Fibroblast of the aortic adventitia (primary cell): ENCODE data around the gene L3HYPDH. TPM values are rescaled to one million over a fixed set of nuclear protein-coding genes. Genes with fewer than 3 reads are reported as not detected.

ENCODE experiments used
- DNase-seq: peaks from one replicate; pipeline ENCODE4 v3.0.0-alpha.2; 2010; ENCODE audit warnings: low read depth
- H3K4me3 ChIP-seq: 2 replicates; pipeline ENCODE4 v1.5.1; 2011; ENCODE audit warnings: low read depth, mild to moderate bottlenecking, control low read depth, low read length, moderate library complexity
- CTCF ChIP-seq: IDR thresholded peaks from 2 replicates; pipeline ENCODE4 v1.5.1; 2011; ENCODE audit warnings: mild to moderate bottlenecking, low read length, control low read depth, inconsistent platforms; ENCODE audit not compliant: insufficient read depth
- total RNA-seq: library from RNA; depleted of rRNA; stranded (reverse); fragments of >200 nt; gene quantifications from 2 replicates; pipeline ENCODE4 v1.2.3, GENCODE V29; 2012; ENCODE audit warnings: low replicate concordance

Gene L3HYPDH
- total RNA-seq, 1 donor, result 28.7 TPM

- no peak for TF ChIP-seq CTCF
- DNase-seq, result no peak
- H3K4me3 ChIP-seq, result no peak overlapping the region
Measured at GRCh38 chr14:59435101-59435500, 49.1 kb downstream of the L3HYPDH start.

- H3K4me3 ChIP-seq, result no peak overlapping the region
- DNase-seq, result no peak
- TF ChIP-seq CTCF, result no peak
Measured at GRCh38 chr14:59429790-59430189, 54.4 kb downstream of the L3HYPDH start.

- DNase-seq, result peak; percentile 82
- peak; percentile 53 for TF ChIP-seq CTCF
- H3K4me3 ChIP-seq, result no peak overlapping the region
Measured at GRCh38 chr14:59428581-59429012, 55.6 kb downstream of the L3HYPDH start.

- no peak overlapping the region for H3K4me3 ChIP-seq
- TF ChIP-seq CTCF, result no peak
- DNase-seq, result peak; percentile 75
Measured at GRCh38 chr14:59427653-59428580, 56.3 kb downstream of the L3HYPDH start.

- no peak overlapping the region for H3K4me3 ChIP-seq
- TF ChIP-seq CTCF, result peak; percentile 44
- peak; percentile 48 for DNase-seq
Measured at GRCh38 chr14:59425322-59425935, 58.8 kb downstream of the L3HYPDH start.

GRCh38 chr14:59424341-59425071 is 59.7 kb downstream of the L3HYPDH start:
- H3K4me3 ChIP-seq, result no peak overlapping the region
- no peak for DNase-seq
- no peak for TF ChIP-seq CTCF

Other genes with a start within 250 kb of the L3HYPDH start
- 1.7 and 4.3 TPM in 2 replicates for gene GPR135, start 19.0 kb downstream of the L3HYPDH start, total RNA-seq
- 58.8 and 105 TPM in 2 replicates for gene JKAMP, start 109 bp upstream of the L3HYPDH start, total RNA-seq
- not detected in 2 replicates for gene CCDC175, start 92.4 kb upstream of the L3HYPDH start, total RNA-seq